Smooth muscle cell (in vitro differentiated cells): Measurements from ENCODE around the gene KRTAP4-3. TPM values are rescaled to one million over a fixed set of nuclear protein-coding genes. Genes with fewer than 3 reads are reported as not detected.

Source experiments
- DNase-seq: peaks from one replicate; lab custom pipeline; 2025; ENCODE audit not compliant: unreplicated experiment; lab: John Stamatoyannopoulos, UW
- H2AFZ ChIP-seq: fragments of 200-600 bp; sonication (generic); 2 replicates; pipeline ENCODE4 v1.6.0; 2016; ENCODE audit warnings: antibody characterized with exemption, low read depth, mild to moderate bottlenecking
- H3F3A ChIP-seq: fragments of 200-600 bp; sonication (generic); 2 replicates; pipeline ENCODE4 v1.6.0; 2017; ENCODE audit warnings: antibody characterized with exemption, low read depth
- H3K27ac ChIP-seq: fragments of 200-600 bp; sonication (generic); 2 replicates; pipeline ENCODE4 v1.5.1; 2016; ENCODE audit warnings: low read depth, mild to moderate bottlenecking
- H3K27me3 ChIP-seq: fragments of 200-600 bp; sonication (generic); 2 replicates; pipeline ENCODE4 v1.6.1; 2016; ENCODE audit warnings: low read depth, mild to moderate bottlenecking
- H3K36me3 ChIP-seq: fragments of 200-600 bp; sonication (generic); 2 replicates; pipeline ENCODE4 v1.5.1; 2016; ENCODE audit warnings: low read depth
- H3K4me1 ChIP-seq: fragments of 200-600 bp; sonication (generic); 2 replicates; pipeline ENCODE4 v1.5.1; 2016; ENCODE audit warnings: low read depth
- H3K4me2 ChIP-seq: fragments of 200-600 bp; sonication (generic); 2 replicates; pipeline ENCODE4 v1.6.0; 2016; ENCODE audit warnings: mild to moderate bottlenecking
- H3K4me3 ChIP-seq: fragments of 200-600 bp; sonication (generic); 2 replicates; pipeline ENCODE4 v1.5.1; 2016; ENCODE audit warnings: mild to moderate bottlenecking
- H3K79me2 ChIP-seq: fragments of 200-600 bp; sonication (generic); 2 replicates; pipeline ENCODE4 v1.6.0; 2016; ENCODE audit warnings: low read depth, mild to moderate bottlenecking
- H3K9ac ChIP-seq: fragments of 200-600 bp; sonication (generic); 2 replicates; pipeline ENCODE4 v1.6.0; 2016; ENCODE audit warnings: low read depth
- H3K9me3 ChIP-seq: fragments of 200-600 bp; sonication (generic); replicated peaks from 2 replicates; pipeline ENCODE4 v1.5.1; 2016; ENCODE audit warnings: low read depth
- H4K20me1 ChIP-seq: fragments of 200-600 bp; sonication (generic); 2 replicates; pipeline ENCODE4 v1.6.0; 2016; ENCODE audit warnings: low read depth
- CTCF ChIP-seq: fragments of 200-600 bp; sonication (generic); IDR thresholded peaks from 2 replicates; pipeline ENCODE4 v1.5.1; 2017; ENCODE audit warnings: borderline replicate concordance, mild to moderate bottlenecking, antibody characterized with exemption; ENCODE audit not compliant: insufficient read depth, poor library complexity, severe bottlenecking
- WGBS: methylation state at CpG from one replicate; pipeline ENCODE4 v1.1.7; 2016; ENCODE audit warnings: low lambda C conversion rate; 5-methylcytosine and 5-hydroxymethylcytosine counted together
- polyA plus RNA-seq: library from polyadenylated mRNA; unstranded; fragments of >200 nt; fragmentation: Nextera tagmentation; extraction: Ambion mirVana; gene quantifications from 2 replicates; pipeline ENCODE4 v1.2.1, GENCODE V29; 2016
- total RNA-seq: library from RNA; depleted of rRNA; stranded (reverse); fragments of >200 nt; gene quantifications from 2 replicates; pipeline ENCODE4 v1.2.3, GENCODE V29; 2014

KRTAP4-3 gene
- total and polyA plus RNA-seq, 2 experiments from 2014 or later = not detected

GRCh38 chr17:41176744-41177387, 8.8 kb upstream of the KRTAP4-3 start:
- H2AFZ ChIP-seq = no peak overlapping the region
- no peaks in the 10 kb centered on the region for H3K4me1 ChIP-seq
- H3F3A ChIP-seq = no peaks in the 10 kb centered on the region
- H3K27ac ChIP-seq = no peak overlapping the region
- H3K27me3 ChIP-seq = no peaks in the 10 kb centered on the region
- H3K9ac ChIP-seq = no peak overlapping the region
- no peak for TF ChIP-seq CTCF
- H3K9me3 ChIP-seq = no peaks in the 10 kb centered on the region
- no peak overlapping the region for H3K4me2 ChIP-seq
- H3K79me2 ChIP-seq = no peaks in the 10 kb centered on the region
- DNase-seq = no peak
- no peak overlapping the region for H3K4me3 ChIP-seq
- 87% methylated on average over 3 of the region's 3 CpGs for WGBS
- H3K36me3 ChIP-seq = no peaks in the 10 kb centered on the region
- no peaks in the 10 kb centered on the region for H4K20me1 ChIP-seq

GRCh38 chr17:41171886-41172285, 3.9 kb upstream of the KRTAP4-3 start:
- TF ChIP-seq CTCF = no peak
- H3K9me3 ChIP-seq = no peaks in the 10 kb centered on the region
- WGBS = 93% methylated on average over 2 of the region's 2 CpGs

GRCh38 chr17:41167561-41167960, 460 bp downstream of the KRTAP4-3 start:
- no peaks in the 10 kb centered on the region for H3F3A ChIP-seq
- WGBS = 95% methylated on average over 7 of the region's 7 CpGs
- no peaks in the 10 kb centered on the region for H3K79me2 ChIP-seq
- no peak overlapping the region for H3K27ac ChIP-seq
- TF ChIP-seq CTCF = no peak
- H3K4me3 ChIP-seq = no peak overlapping the region
- no peak overlapping the region for H3K9ac ChIP-seq
- H4K20me1 ChIP-seq = no peaks in the 10 kb centered on the region
- H2AFZ ChIP-seq = no peak overlapping the region
- H3K27me3 ChIP-seq = peaks cover 10% of the 10 kb centered on the region
- no peaks in the 10 kb centered on the region for H3K9me3 ChIP-seq
- DNase-seq = no peak
- no peak overlapping the region for H3K4me2 ChIP-seq
- H3K4me1 ChIP-seq = no peaks in the 10 kb centered on the region
- no peaks in the 10 kb centered on the region for H3K36me3 ChIP-seq

More at GRCh38 chr17:41171886-41172285, 3.9 kb upstream of the KRTAP4-3 start:
- H3K27ac ChIP-seq = no peak overlapping the region
- no peak overlapping the region for H3K9ac ChIP-seq
- peaks cover 10% of the 10 kb centered on the region for H3K27me3 ChIP-seq
- no peak overlapping the region for H3K4me3 ChIP-seq
- H2AFZ ChIP-seq = no peak overlapping the region
- no peak for DNase-seq
- H3K79me2 ChIP-seq = no peaks in the 10 kb centered on the region
- no peaks in the 10 kb centered on the region for H3F3A ChIP-seq
- H3K4me2 ChIP-seq = no peak overlapping the region
- H4K20me1 ChIP-seq = no peaks in the 10 kb centered on the region
- H3K36me3 ChIP-seq = no peaks in the 10 kb centered on the region
- H3K4me1 ChIP-seq = no peaks in the 10 kb centered on the region

- Histone ChIP-seq H3K27me3 (peaks cover 7% of the 10 kb centered on the region), H3K9me3 (no peaks in the 10 kb centered on the region), H3K4me2 (no peak overlapping the region), H3K27ac (no peak overlapping the region), H2AFZ (no peak overlapping the region), H3K9ac (no peak overlapping the region), H3K79me2 (no peaks in the 10 kb centered on the region), H3F3A (no peaks in the 10 kb centered on the region), H4K20me1 (no peaks in the 10 kb centered on the region), H3K4me3 (no peak overlapping the region), H3K4me1 (no peaks in the 10 kb centered on the region), H3K36me3 (no peaks in the 10 kb centered on the region)
- no peak for TF ChIP-seq CTCF
- no peak for DNase-seq
- 87% methylated on average over 7 of the region's 7 CpGs for WGBS
Measured at GRCh38 chr17:41163828-41164227, 4.2 kb downstream of the KRTAP4-3 start.
